Measurements from ENCODE around the gene SMAP1.

Gene SMAP1
- total RNA-seq, result 43.9 to 86.9 reads per million in 2 experiments

GRCh38 chr6:70667711-70668498 is at the start of gene SMAP1:
SMAP1 (plus strand) TSS chr6:70667883; CDS start chr6:70668024, 141 bp downstream.
- peak; percentile 81 for DNase-seq (ENCODE audit: low read depth)

- DNase-seq (ENCODE audit: low read depth), result no peak
These were observed 46.9 kb upstream of the SMAP1 start for GRCh38 chr6:70620746-70621145.

- DNase-seq (ENCODE audit: low read depth), result no peak
These were observed 45.2 kb upstream of the SMAP1 start for GRCh38 chr6:70622461-70622860.

- DNase-seq (ENCODE audit: low read depth), result no peak
These were observed 42.2 kb upstream of the SMAP1 start for GRCh38 chr6:70625436-70625835.

GRCh38 chr6:70627500-70628254 is 40.0 kb upstream of the SMAP1 start:
- DNase-seq (ENCODE audit: low read depth), result no peak

GRCh38 chr6:70629929-70630328 is 37.8 kb upstream of the SMAP1 start:
- no peak for DNase-seq (ENCODE audit: low read depth)

GRCh38 chr6:70633870-70634269 is 33.8 kb upstream of the SMAP1 start:
- DNase-seq (ENCODE audit: low read depth), result no peak

- no peak for DNase-seq (ENCODE audit: low read depth)
These were observed 31.1 kb upstream of the SMAP1 start for GRCh38 chr6:70636596-70636995.

GRCh38 chr6:70638468-70638867 is 29.2 kb upstream of the SMAP1 start:
- DNase-seq (ENCODE audit: low read depth), result no peak

GRCh38 chr6:70651326-70651905 is 16.3 kb upstream of the SMAP1 start:
- peak; percentile 20 for DNase-seq (ENCODE audit: low read depth)

- no peak for DNase-seq (ENCODE audit: low read depth)
These were observed 15.5 kb upstream of the SMAP1 start for GRCh38 chr6:70652216-70652615.

GRCh38 chr6:70657706-70658105 is 10.0 kb upstream of the SMAP1 start:
- DNase-seq (ENCODE audit: low read depth), result no peak

GRCh38 chr6:70663881-70664466 is 3.7 kb upstream of the SMAP1 start:
- no peak for DNase-seq (ENCODE audit: low read depth)

- no peak for DNase-seq (ENCODE audit: low read depth)
These were observed 977 bp upstream of the SMAP1 start for GRCh38 chr6:70666706-70667105.

- DNase-seq (ENCODE audit: low read depth), result no peak
These were observed 400 bp upstream of the SMAP1 start for GRCh38 chr6:70667256-70667710.

- DNase-seq (ENCODE audit: low read depth), result peak; percentile 24
These were observed 773 bp downstream of the SMAP1 start for GRCh38 chr6:70668499-70668812.

GRCh38 chr6:70669133-70669532 is 1.4 kb downstream of the SMAP1 start:
- no peak for DNase-seq (ENCODE audit: low read depth)

- no peak for DNase-seq (ENCODE audit: low read depth)
These were observed 4.9 kb downstream of the SMAP1 start for GRCh38 chr6:70672549-70672948.

- DNase-seq (ENCODE audit: low read depth), result no peak
These were observed 5.4 kb downstream of the SMAP1 start for GRCh38 chr6:70673054-70673453.

GRCh38 chr6:70673601-70674000 is 5.9 kb downstream of the SMAP1 start:
- no peak for DNase-seq (ENCODE audit: low read depth)

GRCh38 chr6:70675822-70676221 is 8.1 kb downstream of the SMAP1 start:
- no peak for DNase-seq (ENCODE audit: low read depth)

- DNase-seq (ENCODE audit: low read depth), result no peak
These were observed 9.1 kb downstream of the SMAP1 start for GRCh38 chr6:70676821-70677220.

GRCh38 chr6:70680396-70680795 is 12.7 kb downstream of the SMAP1 start:
- DNase-seq (ENCODE audit: low read depth), result no peak

Data from T follicular helper cell (primary cell).